ENCODE measurements around the gene SLCO2B1.

The SLCO2B1 gene

GRCh38 chr11:75162954-75163353 lies 12.0 kb downstream of the SLCO2B1 start:
- no peak for DNase-seq

- DNase-seq = no peak
These were observed 13.3 kb downstream of the SLCO2B1 start for GRCh38 chr11:75163921-75164849.

GRCh38 chr11:75165721-75166120 lies 14.8 kb downstream of the SLCO2B1 start:
- DNase-seq = no peak

GRCh38 chr11:75166791-75167190 lies 15.9 kb downstream of the SLCO2B1 start:
- no peak for DNase-seq

- DNase-seq = no peak
These were observed 16.7 kb downstream of the SLCO2B1 start for GRCh38 chr11:75167617-75168016.

- DNase-seq = no peak
These were observed 18.4 kb downstream of the SLCO2B1 start for GRCh38 chr11:75169101-75169885.

- DNase-seq = no peak
These were observed 19.8 kb downstream of the SLCO2B1 start for GRCh38 chr11:75170516-75171201.

- no peak for DNase-seq
These were observed 22.4 kb downstream of the SLCO2B1 start for GRCh38 chr11:75173336-75173735.

GRCh38 chr11:75174781-75175370 lies 24.0 kb downstream of the SLCO2B1 start:
- DNase-seq = no peak

- DNase-seq = no peak
These were observed 31.8 kb downstream of the SLCO2B1 start for GRCh38 chr11:75182664-75183063.

- DNase-seq = no peak
These were observed 33.1 kb downstream of the SLCO2B1 start for GRCh38 chr11:75184051-75184450.

GRCh38 chr11:75184757-75185425 lies 34.0 kb downstream of the SLCO2B1 start:
- DNase-seq = no peak

- DNase-seq = no peak
These were observed 35.0 kb downstream of the SLCO2B1 start for GRCh38 chr11:75185866-75186265.

GRCh38 chr11:75186999-75187398 lies 36.1 kb downstream of the SLCO2B1 start:
- DNase-seq = no peak

- DNase-seq = no peak
These were observed 37.8 kb downstream of the SLCO2B1 start for GRCh38 chr11:75188671-75189070.

- no peak for DNase-seq
These were observed 38.2 kb downstream of the SLCO2B1 start for GRCh38 chr11:75189108-75189507.

GRCh38 chr11:75189911-75190310 lies 39.0 kb downstream of the SLCO2B1 start:
- DNase-seq = no peak

- DNase-seq = no peak
These were observed 39.9 kb downstream of the SLCO2B1 start for GRCh38 chr11:75190652-75191329.

GRCh38 chr11:75191330-75191717 lies 40.4 kb downstream of the SLCO2B1 start:
- no peak for DNase-seq

GRCh38 chr11:75193271-75193670 lies 42.4 kb downstream of the SLCO2B1 start:
- no peak for DNase-seq

GRCh38 chr11:75193711-75194110 lies 42.8 kb downstream of the SLCO2B1 start:
- no peak for DNase-seq

GRCh38 chr11:75194147-75194546 lies 43.2 kb downstream of the SLCO2B1 start:
- DNase-seq = no peak

Data from stimulated activated naive CD4-positive, alpha-beta T cell (primary cell).